Erythroblast (primary cell): Measurements from ENCODE around the gene ESRRB.

Source experiments
- DNase-seq, 2 experiments: peaks; one replicate each; lab custom pipeline; 2025; lab: John Stamatoyannopoulos, UW
- GATA1 ChIP-seq: IDR thresholded peaks from 2 replicates; pipeline ENCODE4 v1.6.1; 2011; ENCODE audit warnings: low read depth, mild to moderate bottlenecking, control low read depth, low read length, moderate library complexity
- POLR2A ChIP-seq: IDR thresholded peaks from 2 replicates; pipeline ENCODE4 v1.6.1; 2011; ENCODE audit warnings: mild to moderate bottlenecking, low read length

The ESRRB gene

DNA sequence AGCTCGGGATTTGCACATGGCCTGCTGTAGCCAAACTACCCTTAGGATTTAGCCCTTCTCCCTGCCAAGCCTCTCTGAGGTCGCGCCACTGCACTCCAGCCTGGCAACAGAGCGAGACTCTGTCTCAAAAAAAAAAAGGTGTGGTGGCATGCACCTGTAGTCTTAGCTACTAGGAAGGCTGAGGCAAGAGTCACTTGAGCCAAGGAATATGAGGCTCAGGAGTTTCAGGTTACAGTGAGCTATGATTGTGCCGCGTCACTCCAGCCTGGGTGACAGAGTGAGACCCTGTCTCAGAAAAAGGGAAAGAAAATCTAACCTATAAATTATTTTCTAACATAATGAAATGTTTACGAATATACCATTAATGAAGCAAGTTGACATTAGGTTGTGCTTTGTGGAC lies 29.7 kb downstream of the ESRRB start:
- no peak for DNase-seq
- TF ChIP-seq POLR2A (no peak), GATA1 (no peak)

DNA sequence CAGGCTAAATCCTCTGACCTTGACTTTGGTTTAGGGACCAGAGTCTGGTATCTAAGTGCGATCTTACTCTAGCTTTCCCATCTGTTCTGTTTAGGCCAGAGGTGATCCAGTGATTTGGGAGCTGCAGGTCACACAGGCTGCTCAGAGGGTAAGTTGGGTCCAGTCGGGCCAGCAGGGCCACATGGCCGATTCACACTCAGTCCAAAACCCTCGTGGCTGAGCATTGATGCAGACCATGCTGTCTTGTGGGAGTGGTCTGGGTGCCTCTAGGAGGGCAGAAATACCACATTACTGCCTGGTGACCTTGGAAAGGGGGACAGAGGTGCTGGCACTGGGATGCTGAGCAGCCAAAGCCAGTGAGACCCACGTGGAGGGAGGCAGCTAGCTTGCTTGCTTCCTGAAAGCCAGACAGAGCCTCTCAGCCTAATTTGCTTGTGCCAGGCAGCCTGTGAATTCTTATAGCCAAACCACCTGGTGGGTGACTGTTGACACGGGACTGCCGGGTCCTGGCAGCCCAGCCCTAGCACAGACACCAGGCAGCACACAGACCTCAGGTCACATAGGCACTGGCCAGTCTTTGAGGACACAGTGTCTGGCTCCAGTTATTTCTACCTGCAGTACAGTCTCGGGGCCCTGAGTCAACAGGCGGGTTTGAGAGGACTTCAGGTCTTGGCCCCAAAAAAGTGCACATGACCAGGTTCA lies 31.7 kb downstream of the ESRRB start:
- DNase-seq = peak in 1 of 2 experiments; percentile 5
- no peak for TF ChIP-seq POLR2A
- no peak for TF ChIP-seq GATA1

DNA sequence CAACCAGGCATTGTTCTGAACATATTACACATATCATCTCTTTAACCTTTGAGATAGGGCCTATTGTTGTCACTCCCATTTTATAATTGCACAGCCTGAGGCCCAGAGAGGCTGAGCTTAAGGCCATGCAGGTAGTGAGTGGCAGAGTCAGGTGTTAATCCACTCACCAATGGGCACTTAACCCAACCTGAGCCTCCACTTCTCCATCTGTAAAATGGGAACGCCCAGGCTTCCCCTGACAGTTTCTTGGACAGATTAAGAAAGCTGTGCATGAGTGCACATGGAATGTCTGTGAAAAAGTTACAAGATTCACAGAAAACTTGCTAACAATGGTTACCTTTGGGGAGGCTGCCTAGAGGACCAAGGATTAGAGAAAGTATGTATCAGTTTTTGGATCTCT lies 32.9 kb downstream of the ESRRB start:
- TF ChIP-seq POLR2A (no peak), GATA1 (no peak)
- no peak for DNase-seq

DNA sequence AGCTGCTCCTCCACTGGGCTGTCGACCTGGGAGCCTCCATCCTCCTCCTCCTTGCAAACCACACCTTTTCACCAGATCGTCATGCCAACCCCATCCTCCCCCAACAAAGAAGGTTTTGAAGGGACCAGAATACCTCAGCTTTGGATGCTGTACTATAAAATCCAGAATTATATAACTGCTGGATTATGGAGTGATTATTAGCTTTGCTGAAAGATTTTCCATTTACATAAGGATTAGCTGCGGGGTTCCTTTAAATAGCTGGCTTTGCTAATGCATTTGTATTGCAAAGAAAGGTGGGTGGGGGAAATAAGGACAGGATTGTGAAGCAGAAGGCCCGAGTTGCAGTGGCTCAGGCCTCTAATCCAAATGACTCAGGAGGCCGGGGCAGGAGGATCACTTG lies 36.6 kb downstream of the ESRRB start:
- TF ChIP-seq GATA1 (no peak), POLR2A (no peak)
- DNase-seq = no peak

DNA sequence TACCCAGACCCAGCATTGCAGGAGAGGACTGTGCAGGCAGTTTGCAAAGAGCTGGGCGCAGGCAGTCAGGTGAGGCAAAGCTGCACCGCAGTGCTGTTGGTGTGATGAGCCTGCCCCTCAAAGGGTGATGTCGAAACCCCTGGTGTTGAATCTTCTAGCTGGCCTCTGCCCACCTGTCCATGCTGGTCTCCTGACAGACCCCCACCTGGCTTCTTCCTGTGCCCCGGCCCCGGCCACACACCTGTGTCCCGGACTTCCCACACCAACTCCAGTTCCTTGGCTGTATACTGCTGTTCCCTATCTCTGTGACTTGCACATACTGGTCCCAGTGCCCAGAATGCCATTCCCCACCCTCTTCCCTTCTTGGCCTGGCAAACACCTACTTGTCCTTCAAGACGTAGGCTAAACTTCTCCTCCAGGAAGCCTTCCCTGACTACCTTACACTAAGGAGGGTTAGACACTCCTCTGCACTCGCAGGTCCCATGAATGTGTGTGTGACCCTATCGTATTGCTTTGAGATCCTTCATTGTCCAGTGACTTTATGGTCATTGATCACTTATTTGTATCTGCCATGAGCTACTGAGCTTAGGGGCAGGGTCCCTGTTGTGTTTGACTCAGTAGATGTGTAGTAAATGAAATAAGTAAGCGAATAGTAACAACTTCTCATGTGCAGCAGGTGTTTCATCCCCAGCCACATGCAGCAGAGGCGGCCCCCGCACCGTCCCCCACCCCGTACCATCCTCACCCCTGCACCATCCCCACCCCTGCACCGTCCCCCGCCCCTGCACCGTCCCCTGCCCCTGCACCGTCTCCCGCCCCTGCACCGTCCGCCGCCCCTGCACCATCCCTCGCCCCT lies 37.4 kb downstream of the ESRRB start:
- TF ChIP-seq POLR2A (no peak), GATA1 (no peak)

DNA sequence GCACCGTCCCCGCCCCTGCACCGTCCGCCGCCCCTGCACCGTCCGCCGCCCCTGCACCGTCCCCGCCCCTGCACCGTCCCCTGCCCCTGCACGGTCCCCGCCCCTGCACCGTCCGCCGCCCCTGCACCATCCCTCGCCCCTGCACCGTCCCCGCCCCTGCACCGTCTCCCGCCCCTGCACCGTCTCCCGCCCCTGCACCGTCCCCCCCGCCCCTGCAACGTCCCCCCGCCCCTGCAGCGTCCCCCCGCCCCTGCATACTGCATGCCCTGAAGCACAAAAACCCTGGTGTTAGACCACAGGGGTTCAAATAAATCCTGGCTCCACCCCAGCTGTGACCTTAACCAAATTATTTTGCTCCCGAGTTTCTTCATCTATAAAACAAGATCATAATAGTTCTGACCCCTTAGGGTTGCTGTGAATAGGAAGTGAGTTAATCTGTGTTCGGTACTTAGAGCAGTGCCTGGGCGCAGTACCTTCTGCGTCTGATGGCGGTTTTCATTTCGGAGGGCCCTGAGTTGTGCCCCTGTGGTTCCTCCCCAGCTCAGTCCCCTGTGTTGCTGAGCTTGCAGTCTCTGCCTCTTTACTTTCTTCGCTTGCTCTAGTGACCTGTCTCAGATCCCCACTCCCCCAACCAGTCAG lies 38.1 kb downstream of the ESRRB start:
- TF ChIP-seq POLR2A (no peak), GATA1 (no peak)
- DNase-seq = no peak

More for the DNA sequence above, 37.4 kb downstream of the ESRRB start:
- no peak for DNase-seq

DNA sequence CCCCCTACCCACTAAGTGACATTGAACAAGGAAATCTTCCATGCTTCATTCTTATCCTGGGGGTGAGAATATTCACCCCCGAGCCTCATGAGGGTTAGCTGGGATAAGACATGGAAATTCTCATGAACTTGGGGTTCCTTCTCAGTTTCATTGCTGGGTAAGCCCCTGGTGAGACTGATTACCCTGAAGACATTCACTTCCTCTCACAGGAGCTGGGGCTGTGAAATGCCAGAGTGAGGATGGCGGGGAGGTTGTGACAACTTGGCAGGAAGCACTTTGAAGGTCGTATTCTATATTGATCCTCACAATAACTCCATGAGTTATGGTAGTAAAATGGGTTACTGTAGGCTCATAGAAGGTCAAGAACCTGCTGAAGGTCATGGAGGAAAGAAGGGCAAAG lies 43.5 kb downstream of the ESRRB start:
- DNase-seq = no peak
- TF ChIP-seq GATA1 = no peak
- no peak for TF ChIP-seq POLR2A

DNA sequence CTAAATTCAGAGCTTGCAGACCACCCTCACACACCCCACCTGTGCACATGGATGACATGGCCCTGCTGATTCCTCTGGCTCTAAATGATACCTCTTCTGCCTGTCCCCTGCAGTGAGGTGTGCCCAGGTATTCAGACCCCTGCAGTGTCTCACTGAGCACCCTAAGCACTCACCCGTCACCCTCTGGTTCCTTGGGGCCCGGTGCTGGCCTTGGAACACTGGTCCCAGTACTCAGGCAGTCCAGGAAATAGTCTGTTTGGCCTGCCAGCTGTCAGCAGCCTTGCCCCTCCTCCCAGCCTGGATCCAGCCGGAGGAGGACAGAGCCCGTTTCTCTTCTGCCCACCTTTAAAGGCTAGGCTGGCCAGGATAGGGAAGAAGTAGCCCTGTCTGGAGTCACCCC lies 44.9 kb downstream of the ESRRB start:
- DNase-seq = no peak
- TF ChIP-seq POLR2A (no peak), GATA1 (no peak)

DNA sequence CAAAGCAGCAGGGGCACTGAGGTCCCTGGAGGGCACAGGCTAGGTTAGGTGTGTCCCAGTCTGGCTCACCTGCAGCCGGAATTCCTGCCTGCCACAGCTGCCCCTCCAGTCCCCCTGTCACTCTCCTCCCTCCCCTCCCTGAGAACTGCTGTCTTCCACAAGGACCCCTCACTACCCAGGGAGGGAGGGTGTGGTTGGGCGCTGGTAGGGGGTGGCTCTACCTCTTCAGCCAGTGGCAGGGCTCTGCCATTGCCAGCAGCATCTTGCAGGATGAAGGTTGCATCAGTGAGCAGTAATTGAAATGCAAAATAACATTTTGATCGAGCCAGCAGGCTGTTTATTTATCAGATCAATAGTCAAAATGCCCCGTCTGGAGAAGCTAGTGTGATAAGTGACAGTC lies 45.7 kb downstream of the ESRRB start:
- DNase-seq = no peak
- TF ChIP-seq GATA1 (no peak), POLR2A (no peak)

DNA sequence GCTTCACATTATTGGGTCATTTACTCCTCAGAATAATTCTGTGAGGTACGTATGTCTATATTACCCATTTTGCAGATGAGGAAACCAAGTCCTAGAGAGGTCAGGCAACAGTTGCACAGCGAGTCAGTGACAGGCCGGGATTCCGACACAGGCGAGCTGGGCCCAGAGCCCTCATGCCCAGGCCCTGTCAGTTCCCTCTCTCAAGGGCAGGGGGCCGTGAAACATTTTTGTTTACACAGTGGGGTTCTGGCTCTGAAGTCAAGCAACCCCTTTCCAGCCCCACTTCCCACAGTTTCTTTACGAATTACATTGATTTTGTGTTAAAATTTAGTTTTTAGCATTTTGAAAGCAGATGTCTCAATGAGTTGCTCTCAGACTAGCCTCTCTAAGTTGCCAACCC lies 46.7 kb downstream of the ESRRB start:
- TF ChIP-seq GATA1 = no peak
- TF ChIP-seq POLR2A = no peak
- no peak for DNase-seq

DNA sequence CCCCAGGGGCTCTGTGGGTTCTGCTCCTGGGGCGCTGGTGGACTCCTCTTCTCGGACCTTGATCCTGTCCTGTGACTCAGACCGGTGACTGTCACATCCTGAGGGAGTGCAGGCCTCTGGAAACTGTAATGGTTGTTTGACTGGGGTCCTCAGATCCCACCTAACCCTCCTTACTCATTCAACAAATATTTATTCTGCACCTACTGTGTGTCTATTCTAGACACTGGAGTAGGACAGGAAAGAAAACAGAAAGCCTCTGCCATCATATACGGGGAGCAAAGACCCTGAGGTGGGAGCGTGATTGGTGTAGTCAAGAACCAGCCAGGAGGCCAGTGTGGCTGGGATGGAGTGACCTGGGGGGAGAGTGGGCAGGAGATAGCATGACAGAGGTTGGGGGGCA lies 47.6 kb downstream of the ESRRB start:
- DNase-seq = no peak
- TF ChIP-seq GATA1 (no peak), POLR2A (no peak)

DNA sequence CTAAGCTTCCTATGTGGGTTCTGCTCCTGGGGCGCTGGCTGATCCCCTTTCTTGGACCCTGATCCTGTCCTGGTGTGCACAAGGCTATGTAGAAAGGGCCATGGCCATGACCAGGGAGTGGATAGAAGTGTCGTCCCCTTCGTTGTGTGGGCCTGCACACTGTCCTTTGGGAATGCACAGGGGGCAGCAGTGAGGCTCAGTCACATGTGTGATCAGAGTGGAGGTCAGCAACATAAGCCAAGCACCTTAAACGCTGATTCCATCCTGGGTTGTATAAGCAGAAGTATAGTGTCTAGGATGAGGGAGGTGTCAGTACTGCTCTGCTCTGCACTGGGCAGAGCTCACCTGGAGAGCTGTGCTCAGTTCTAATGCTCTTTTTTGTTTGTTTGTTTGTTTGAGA lies 48.4 kb downstream of the ESRRB start:
- DNase-seq = no peak
- TF ChIP-seq POLR2A (no peak), GATA1 (no peak)

DNA sequence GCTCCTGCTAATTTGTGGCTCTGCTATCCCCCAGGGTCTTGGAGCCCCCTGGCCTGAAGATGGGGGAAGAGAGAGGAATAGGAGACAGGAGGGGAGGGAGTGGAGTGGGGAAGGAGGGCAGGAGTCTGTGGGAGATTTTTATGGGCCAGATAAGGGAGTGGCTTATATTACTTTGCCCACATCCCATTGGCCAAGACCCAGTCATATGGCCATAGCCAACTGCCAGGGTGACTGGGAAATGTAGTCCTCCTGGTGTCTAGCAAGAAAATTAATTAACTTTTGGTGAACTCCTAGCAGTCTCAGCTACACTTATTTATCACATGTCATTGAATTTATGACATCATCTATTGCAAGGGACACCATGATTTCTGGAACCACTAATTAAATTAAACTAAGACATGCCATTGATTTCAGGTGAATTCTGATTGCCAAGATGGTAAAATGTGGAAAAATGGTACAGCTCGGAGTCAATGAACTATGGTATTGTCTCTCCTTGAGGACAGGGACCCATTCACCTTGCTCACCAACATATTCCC lies 50.3 kb downstream of the ESRRB start:
- no peak for TF ChIP-seq POLR2A
- no peak for TF ChIP-seq GATA1
- no peak for DNase-seq

DNA sequence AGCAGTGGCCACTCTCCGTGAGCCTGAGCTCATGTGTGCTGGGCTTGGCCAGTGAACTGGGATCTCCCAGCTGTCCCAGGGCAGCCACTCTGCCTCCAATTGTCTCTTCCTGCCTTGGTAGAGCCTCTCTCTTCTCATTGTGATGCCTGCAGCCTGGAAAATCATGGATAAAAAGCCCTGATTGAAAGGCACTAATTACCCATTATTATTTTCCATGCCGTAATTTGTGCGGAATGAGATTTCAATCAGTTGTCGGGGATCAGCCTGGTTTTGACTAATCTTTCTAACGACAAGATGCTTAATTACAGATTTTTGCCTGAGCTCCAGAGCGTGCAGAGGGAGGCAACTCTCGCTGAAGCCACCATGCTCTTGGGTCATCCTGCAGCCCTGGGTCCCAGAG lies 52.7 kb downstream of the ESRRB start:
- no peak for DNase-seq
- TF ChIP-seq POLR2A = no peak
- no peak for TF ChIP-seq GATA1
